Stromal cell of bone marrow (primary cell): ENCODE results near the gene GOSR2.
"Not testable (repeated sequence)": the region's sequence is repeated elsewhere in the genome, so short reads cannot be mapped to it uniquely, and the experiment has no call there.

ENCODE experiments used
- DNase-seq: peaks from one replicate; pipeline ENCODE4 v3.0.0-alpha.2; 2012; ENCODE audit warnings: low read depth

Gene GOSR2

GRCh38 chr17:46964315-46965265 lies 41.6 kb downstream of the GOSR2 start:
- DNase-seq: no peak

GRCh38 chr17:46968224-46968834 lies 45.4 kb downstream of the GOSR2 start:
- no peak for DNase-seq

DNA sequence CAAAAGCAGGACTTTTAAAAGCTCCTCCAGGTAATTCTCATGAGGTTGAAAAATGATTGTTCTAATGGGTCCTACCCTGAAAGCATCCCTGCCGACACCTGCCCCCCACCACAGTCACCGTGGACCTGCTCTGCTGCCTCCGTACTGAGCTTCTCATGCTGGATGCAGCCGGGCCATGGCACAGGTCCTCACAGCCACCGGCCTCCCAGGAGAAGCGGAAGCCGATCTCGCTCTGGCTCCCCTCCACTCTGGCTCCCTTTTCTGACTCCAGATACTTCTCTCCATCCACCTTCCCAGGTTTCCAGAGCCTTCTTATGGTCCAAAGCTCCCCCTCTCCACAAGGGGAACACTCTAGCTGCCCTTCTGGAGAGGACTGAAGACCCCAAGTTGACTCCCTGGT lies 45.9 kb downstream of the GOSR2 start:
- DNase-seq: no peak

DNA sequence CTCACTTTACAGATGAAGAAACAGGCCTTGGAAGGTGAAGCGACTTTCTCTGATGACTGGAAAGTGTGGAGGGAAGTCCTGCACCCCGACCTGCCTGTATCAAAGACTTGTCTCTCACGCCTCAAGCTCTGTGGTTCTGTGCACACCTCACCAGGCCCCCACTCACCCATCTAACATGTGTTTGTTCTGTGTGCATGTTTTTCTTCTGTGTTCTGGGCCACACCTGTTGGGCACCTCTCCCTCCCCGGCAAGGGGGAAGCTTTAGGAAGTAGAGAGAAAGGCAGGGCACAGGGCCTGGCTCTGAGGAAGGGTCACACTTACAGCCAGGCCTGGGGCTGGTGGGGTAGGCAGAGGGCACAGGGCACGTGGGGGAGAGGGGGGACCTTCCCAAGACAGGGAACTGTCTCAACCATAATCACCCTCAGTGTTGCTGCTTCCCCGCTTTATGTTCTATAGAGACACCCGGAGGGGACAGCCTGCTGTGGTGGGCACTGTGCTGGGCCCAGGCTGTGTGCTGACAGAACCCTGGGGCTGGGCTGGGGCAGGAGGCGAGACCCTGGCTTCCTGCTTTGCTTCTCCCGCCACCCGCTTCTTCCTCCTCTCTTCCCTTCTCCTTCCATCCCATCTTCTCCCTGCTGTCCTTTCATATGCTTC lies 48.8 kb downstream of the GOSR2 start:
- DNase-seq: no peak

DNA sequence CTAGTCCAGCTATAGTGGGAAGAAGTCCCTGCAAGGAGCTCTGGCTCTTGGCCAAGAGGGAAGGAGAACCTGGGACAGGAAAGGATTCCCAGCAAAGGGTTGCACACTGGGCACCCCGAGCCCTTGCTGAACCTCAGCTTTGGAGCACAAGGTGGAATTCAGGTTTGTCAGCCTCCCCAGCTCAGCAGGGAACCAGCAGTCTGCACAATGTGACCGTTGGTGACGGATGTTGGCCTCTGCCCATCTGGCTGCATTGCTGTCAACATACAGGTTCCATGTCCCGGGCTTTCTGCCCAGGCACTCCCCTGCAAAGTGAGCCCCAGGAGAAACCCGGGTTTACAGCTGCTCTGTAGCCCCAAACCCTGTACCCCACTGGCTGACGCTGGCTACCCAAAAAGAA lies 49.4 kb downstream of the GOSR2 start:
- DNase-seq: no peak

- no peak for DNase-seq
Observed at GRCh38 chr17:46974086-46974485, 51.1 kb downstream of the GOSR2 start.

DNA sequence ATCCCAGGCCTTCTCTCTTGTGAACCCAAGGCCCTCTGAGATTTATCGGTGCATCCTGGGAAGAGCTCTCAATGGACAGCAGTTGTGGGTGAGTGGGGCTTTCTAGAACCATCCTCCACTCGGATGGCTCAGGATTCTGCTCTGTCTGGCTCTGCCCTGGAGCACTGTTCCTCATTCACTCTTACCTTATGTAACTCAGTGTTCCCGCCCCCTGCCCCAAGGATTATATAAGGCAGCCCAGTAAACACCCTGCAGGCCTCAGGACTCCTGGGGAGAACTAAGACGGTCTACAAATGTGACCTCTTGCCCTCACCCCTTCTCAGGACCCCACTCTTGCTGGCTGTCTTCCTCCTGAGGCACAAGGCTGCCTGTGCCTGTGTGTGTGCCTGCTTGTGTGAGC lies 52.3 kb downstream of the GOSR2 start:
- no peak for DNase-seq

DNA sequence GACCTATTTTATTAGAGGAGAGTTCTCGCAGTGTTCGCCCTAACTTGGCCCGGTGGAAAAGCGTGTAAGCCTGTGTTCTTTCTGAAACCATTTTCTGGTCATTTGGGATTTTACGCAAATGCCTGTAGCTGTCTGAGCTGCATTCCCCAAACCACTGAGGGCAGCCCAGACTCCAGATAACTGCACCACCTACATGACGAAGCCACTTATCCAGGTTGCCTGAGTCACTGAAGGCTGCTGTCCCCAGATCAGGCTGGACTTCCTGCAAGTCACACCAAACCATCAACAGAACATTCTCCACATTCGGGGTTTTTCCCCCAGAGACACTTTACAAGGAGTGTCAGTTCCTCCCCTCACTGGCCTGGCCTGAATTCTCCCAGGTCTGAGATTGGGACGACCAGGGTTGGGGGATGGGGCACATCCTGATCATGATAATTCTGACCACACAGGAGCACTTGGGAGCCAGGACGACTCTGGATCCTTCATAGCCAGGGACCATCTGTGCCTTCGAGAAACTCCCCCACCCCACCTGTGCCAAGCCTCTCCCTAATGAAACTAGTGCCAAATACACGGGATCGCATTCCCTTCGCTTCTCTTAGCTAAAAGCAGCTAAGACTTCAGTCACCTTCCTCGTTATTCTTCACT lies 53.8 kb downstream of the GOSR2 start:
- DNase-seq: no peak

DNA sequence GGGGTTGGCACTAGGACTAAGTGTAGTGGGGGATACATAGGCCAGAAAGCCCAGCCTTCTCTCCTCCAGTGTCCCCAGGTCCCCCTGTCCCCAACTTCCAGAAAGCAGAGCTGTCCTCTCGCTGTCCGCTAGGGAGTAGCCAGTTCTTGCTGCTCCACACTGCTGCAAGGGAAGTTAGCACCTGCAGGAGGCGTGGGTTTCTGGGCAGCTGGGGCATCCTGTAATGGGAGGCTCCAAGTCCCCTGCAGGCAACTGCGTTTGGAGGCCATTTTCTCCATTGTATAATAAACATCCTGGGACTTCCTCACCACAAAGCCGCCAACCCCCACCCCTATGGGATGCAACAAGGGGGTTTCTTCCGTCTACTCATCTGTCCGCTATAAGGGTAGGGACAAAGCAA lies 54.4 kb downstream of the GOSR2 start:
- DNase-seq: no peak

DNA sequence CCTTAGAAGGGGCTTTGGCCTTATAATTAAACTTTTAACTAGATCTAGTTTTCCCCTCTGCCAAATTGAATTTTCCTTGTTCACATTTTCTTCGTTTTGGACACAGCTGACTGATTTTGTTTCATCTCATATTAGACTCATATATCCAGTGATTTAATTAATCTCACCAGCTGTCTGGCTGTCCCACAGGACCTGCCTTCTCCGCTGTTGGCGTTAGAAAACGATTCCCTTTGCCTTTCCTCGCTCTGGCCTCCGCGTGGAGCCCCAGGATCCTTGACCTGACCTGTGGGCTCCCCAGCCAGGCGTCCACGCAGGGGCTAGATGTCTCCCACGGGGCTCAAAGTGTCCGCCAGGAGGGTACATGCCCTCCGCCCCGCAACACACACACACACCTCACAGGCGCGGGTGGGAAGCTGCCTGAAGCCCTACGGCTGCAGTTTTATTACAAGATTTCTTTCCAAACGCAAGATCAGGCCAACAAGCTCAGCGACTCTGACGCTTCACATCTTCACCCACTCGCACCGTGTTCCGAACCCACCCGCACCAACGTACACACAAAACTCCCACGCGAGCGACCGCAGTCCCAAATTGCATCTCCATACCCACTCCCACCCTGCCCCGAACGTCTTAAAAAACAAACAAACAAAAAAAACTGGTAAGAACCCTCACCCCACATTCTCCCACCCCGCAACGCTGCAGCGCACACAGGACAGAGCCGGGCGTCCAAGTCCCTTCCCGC lies 55.0 kb downstream of the GOSR2 start:
- DNase-seq: no peak

DNA sequence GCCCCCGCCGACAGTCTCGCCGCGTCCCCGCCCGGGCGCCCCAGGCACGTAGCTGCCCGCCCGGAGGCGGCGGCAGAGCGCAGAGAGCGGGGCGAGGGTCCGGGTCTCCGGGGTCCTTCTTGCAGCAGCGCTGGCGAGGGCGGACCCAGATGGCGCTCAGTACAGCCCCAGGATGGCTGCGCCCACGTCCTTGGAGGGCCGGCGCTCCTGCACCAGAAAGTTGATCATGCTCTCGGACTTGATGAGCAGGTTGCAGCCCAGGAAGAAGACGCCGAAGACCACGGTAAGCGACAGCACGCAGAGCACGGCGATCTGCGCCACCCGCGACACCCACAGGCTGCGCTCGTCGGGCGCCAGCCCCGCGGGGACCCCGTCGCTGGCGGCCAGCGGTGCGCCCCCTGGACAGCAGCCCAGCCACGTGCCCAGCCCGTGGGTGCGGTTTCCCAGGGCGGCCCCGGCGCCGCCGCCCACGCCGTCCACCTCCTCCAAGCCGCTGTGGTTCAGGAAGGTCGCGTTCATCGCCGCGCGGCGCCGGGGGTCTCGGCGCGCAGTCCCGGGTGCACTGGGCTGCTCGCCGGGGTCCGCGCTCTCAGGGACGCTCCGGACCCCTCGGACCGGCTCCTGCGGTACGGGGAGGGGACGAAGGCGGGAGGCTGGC lies 55.7 kb downstream of the GOSR2 start:
- DNase-seq: no peak

DNA sequence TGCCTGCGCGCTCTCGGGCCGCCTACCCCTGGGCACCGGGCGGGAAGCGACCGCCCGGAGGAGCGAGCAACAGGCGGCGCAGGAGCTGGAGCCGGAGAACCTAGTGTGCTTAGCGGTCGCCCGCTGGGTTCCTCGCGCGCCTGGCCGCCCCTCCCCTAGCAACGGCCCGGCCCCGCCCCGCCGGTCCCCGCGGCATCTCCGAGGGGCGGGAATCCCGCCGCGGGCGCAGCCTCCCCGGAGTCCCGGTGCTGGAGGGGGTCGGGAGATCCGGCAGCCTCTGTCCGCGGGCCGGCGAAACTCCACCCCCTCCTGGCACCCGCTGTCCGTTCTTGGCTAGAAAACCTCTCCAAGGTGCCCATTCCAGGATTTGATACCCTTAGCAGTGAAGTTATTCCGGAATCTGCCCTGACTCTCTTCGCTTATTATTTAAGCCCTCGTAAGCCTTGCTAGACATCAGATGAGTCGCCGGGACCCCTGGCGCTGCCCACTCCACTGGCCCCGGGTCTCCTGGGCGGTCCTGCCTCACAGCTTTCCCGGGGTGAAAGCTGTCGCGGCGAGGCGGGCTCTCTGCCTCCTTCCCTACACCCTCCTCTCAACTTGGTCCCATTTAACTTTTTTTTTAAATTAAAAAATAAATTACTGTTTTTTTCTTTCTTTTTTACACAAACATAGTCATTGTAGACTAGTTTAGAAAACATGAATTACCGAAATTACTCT lies 56.3 kb downstream of the GOSR2 start, which contains the start of gene RPRML:
TSS of gene RPRML (minus strand) at position 107 of the 717 bp plus-strand sequence. CDS start 246 bp downstream, outside the sequence.
- DNase-seq: no peak

- DNase-seq: no peak
Observed at GRCh38 chr17:46982577-46982976, 59.6 kb downstream of the GOSR2 start.

- DNase-seq: no peak
Observed at GRCh38 chr17:46983782-46984181, 60.8 kb downstream of the GOSR2 start.

DNA sequence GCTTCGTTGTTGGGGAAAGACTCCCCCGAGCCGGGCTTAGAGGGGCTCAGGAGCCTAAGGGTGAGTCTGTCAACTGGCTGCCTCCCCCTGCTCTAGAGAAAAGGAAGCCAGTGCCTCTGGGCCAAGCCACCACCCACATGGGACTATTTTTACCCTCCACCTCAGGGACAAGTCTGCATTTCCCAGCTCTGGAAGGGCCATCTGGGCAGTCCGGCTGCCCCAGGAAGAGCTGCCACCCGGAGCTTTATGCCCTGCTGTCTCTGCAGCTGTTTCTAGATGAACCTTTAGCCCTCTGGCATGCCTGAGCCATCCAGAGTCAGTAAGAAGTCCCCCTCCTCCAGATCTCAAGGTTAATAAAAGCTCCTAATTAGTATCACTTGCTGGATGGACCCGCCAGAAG lies 61.4 kb downstream of the GOSR2 start:
- DNase-seq: no peak

DNA sequence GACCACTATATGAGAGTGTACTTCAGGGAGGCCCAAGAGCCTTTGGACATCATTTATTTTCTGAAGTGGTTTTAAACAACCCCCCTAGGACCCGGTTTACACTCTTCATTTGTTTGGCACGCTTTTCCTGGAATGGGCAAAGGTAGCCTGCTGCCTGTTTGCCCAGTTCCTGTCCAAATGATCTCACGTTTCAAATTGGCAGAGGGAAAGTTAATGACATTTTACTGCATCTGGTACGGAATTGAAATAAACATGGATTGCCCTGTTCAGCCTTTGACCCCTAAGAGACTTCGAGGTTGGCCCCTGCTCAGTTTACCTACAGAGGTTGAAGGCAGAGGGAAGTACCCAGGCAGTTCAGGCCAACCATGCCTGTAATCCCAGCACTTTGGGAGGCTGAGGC lies 61.9 kb downstream of the GOSR2 start:
- DNase-seq: no peak

DNA sequence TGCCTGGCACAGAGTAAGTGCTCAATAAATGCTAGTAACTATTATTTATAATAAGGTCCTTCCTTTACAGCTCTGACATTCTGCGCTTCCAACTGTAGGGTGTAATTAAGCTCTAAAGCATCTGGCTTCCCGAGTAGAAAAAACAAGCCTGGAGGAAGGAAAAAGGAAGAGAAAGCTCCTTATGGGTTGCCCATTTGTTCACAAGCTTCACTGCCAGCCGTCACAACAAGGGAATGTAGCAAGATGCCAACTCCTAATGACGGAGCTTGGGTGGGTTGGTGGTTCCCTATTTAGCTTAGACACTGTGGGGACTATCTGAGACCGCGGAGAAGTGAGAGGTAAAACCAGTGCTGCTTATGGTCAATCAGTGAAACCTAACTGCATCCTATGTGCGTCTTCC lies 63.4 kb downstream of the GOSR2 start:
- no peak for DNase-seq

GRCh38 chr17:46987927-46988326 lies 65.0 kb downstream of the GOSR2 start:
- DNase-seq: not testable (repeated sequence)

- DNase-seq: no peak
Observed at GRCh38 chr17:46989637-46990431, 66.9 kb downstream of the GOSR2 start.

- no peak for DNase-seq
Observed at GRCh38 chr17:46991617-46992016, 68.7 kb downstream of the GOSR2 start.
